GM18517 (cell line): ENCODE data around the gene GBF1.
"Not testable (repeated sequence)": the region's sequence is repeated elsewhere in the genome, so short reads cannot be mapped to it uniquely, and the experiment has no call there.

Source experiments
- ATAC-seq: cut with Tn5 transposase; IDR thresholded peaks from one replicate; pipeline ENCODE4 v1.9.1; 2021; ENCODE audit warnings: mild to moderate bottlenecking, moderate library complexity; ENCODE audit not compliant: unreplicated experiment

Gene GBF1

GRCh38 chr10:102233997-102234396, 11.3 kb upstream of the GBF1 start:
- no peak for ATAC-seq

GRCh38 chr10:102234888-102235597, 10.3 kb upstream of the GBF1 start:
- no peak for ATAC-seq

GRCh38 chr10:102235598-102235920, 9.8 kb upstream of the GBF1 start:
- ATAC-seq = no peak

- no peak for ATAC-seq
These were observed 9.3 kb upstream of the GBF1 start for GRCh38 chr10:102236006-102236405.

GRCh38 chr10:102237711-102238252, 7.5 kb upstream of the GBF1 start:
- ATAC-seq = no peak

- ATAC-seq = no peak
These were observed 4.8 kb upstream of the GBF1 start for GRCh38 chr10:102240467-102241031.

GRCh38 chr10:102241032-102241443, 4.3 kb upstream of the GBF1 start:
- no peak for ATAC-seq

- ATAC-seq = no peak
These were observed 3.8 kb upstream of the GBF1 start, which contains the start of gene PITX3 for GRCh38 chr10:102241444-102242117. PITX3 (minus strand) TSS chr10:102241512; CDS start chr10:102232080, 9,432 bp downstream.

GRCh38 chr10:102242118-102242485, 3.2 kb upstream of the GBF1 start:
- no peak for ATAC-seq

GRCh38 chr10:102243309-102243708, 2.0 kb upstream of the GBF1 start:
- ATAC-seq = no peak

- ATAC-seq = no peak
These were observed 560 bp downstream of the GBF1 start for GRCh38 chr10:102245932-102246251.

- ATAC-seq = no peak
These were observed 929 bp downstream of the GBF1 start for GRCh38 chr10:102246261-102246660.

- ATAC-seq = no peak
These were observed 2.4 kb downstream of the GBF1 start for GRCh38 chr10:102247734-102248133.

GRCh38 chr10:102252508-102252907, 7.2 kb downstream of the GBF1 start:
- not testable (repeated sequence) for ATAC-seq

- no peak for ATAC-seq
These were observed 9.1 kb downstream of the GBF1 start for GRCh38 chr10:102254426-102254825.

GRCh38 chr10:102255404-102255803, 10.1 kb downstream of the GBF1 start:
- ATAC-seq = no peak

- no peak for ATAC-seq
These were observed 15.9 kb downstream of the GBF1 start for GRCh38 chr10:102261196-102261595.

- ATAC-seq = no peak
These were observed 16.5 kb downstream of the GBF1 start for GRCh38 chr10:102261842-102262241.

GRCh38 chr10:102262744-102263370, 17.5 kb downstream of the GBF1 start:
- ATAC-seq = no peak

- no peak for ATAC-seq
These were observed 19.0 kb downstream of the GBF1 start for GRCh38 chr10:102264371-102264770.

- no peak for ATAC-seq
These were observed 21.3 kb downstream of the GBF1 start for GRCh38 chr10:102266670-102267069.

- ATAC-seq = no peak
These were observed 22.4 kb downstream of the GBF1 start for GRCh38 chr10:102267748-102268147.
